ENCODE data around the gene TRPV6. TPM values are rescaled to one million over a fixed set of nuclear protein-coding genes. Genes with fewer than 3 reads are reported as not detected.

TRPV6 gene
- total RNA-seq, 1 experiment from 2014 or later, result 4.0 TPM

- Histone ChIP-seq H3K36me3 (ENCODE audit: control insufficient read depth, insufficient read depth, low read length) (no peaks in the 10 kb centered on the region), H3K9me3 (no peaks in the 10 kb centered on the region), H3K4me3 (ENCODE audit: low read depth, low read length) (no peak overlapping the region), H3K4me1 (peaks cover 16% of the 10 kb centered on the region), H3K27me3 (replicated peaks; ENCODE audit: control insufficient read depth, insufficient read depth, low read length) (no peaks in the 10 kb centered on the region; the same call in 1 of the 2 replicates)
- intact Hi-C loops (cut with micrococcal nuclease; ENCODE audit: unreplicated experiment), result no loop called here
- CTCF ChIA-PET, result no interaction called here
- peaks cover 13% of the 10 kb centered on the region for H3K4me1 Mint-ChIP-seq (ENCODE audit: low read depth, unreplicated experiment)
- no peak overlapping the region for H3K4me3 Mint-ChIP-seq (ENCODE audit: unreplicated experiment)
- no peaks in the 10 kb centered on the region for H3K36me3 Mint-ChIP-seq (ENCODE audit: insufficient read depth, unreplicated experiment)
- H3K9me3 Mint-ChIP-seq (ENCODE audit: unreplicated experiment), result no peaks in the 10 kb centered on the region
- BruUV-seq (replicated peaks), result no TSS peak
- no peak for TF ChIP-seq CTCF (IDR thresholded peaks at IDR 0.05; ENCODE audit: insufficient read depth in 1 of 2, low read depth in 1 of 2, low read length in 1 of 2, severe bottlenecking in 1 of 2, unreplicated experiment in 1 of 2)
- H3K27ac Mint-ChIP-seq (ENCODE audit: unreplicated experiment), result no peak overlapping the region
- POLR2A ChIA-PET, result no interaction called here
- no peak for DNase-seq
- peaks cover 7% of the 10 kb centered on the region for H3K27me3 Mint-ChIP-seq (ENCODE audit: insufficient read depth, unreplicated experiment)
These were observed 46.9 kb downstream of the TRPV6 start for GRCh38 chr7:142838461-142839213.

- POLR2A ChIA-PET, result no interaction called here
These were observed 49.1 kb downstream of the TRPV6 start for GRCh38 chr7:142836426-142836825.

GRCh38 chr7:142835487-142835886, 50.1 kb downstream of the TRPV6 start:
- H3K4me1 Mint-ChIP-seq (ENCODE audit: low read depth, unreplicated experiment), result peaks cover 10% of the 10 kb centered on the region
- BruUV-seq (replicated peaks), result no TSS peak
- H3K4me3 Mint-ChIP-seq (ENCODE audit: unreplicated experiment), result no peak overlapping the region
- POLR2A ChIA-PET, result no interaction called here
- no peaks in the 10 kb centered on the region for H3K36me3 Mint-ChIP-seq (ENCODE audit: insufficient read depth, unreplicated experiment)
- Histone ChIP-seq H3K4me3 (ENCODE audit: low read depth, low read length) (no peak overlapping the region), H3K9me3 (no peaks in the 10 kb centered on the region), H3K36me3 (ENCODE audit: control insufficient read depth, insufficient read depth, low read length) (no peaks in the 10 kb centered on the region), H3K27me3 (replicated peaks; ENCODE audit: control insufficient read depth, insufficient read depth, low read length) (no peaks in the 10 kb centered on the region), H3K4me1 (no peaks in the 10 kb centered on the region)
- no peak for DNase-seq
- H3K9me3 Mint-ChIP-seq (ENCODE audit: unreplicated experiment), result no peaks in the 10 kb centered on the region
- intact Hi-C loops (cut with micrococcal nuclease; ENCODE audit: unreplicated experiment), result no loop called here
- CTCF ChIA-PET, result no interaction called here
- no peak overlapping the region for H3K27ac Mint-ChIP-seq (ENCODE audit: unreplicated experiment)
- H3K27me3 Mint-ChIP-seq (ENCODE audit: insufficient read depth, unreplicated experiment), result peaks cover 15% of the 10 kb centered on the region
- no peak for TF ChIP-seq CTCF (IDR thresholded peaks at IDR 0.05; ENCODE audit: insufficient read depth in 1 of 2, low read depth in 1 of 2, low read length in 1 of 2, severe bottlenecking in 1 of 2, unreplicated experiment in 1 of 2)

More at GRCh38 chr7:142836426-142836825, 49.1 kb downstream of the TRPV6 start:
- Mint-ChIP-seq H3K27ac (ENCODE audit: unreplicated experiment) (no peak overlapping the region), H3K4me3 (ENCODE audit: unreplicated experiment) (no peak overlapping the region), H3K9me3 (ENCODE audit: unreplicated experiment) (no peaks in the 10 kb centered on the region), H3K4me1 (ENCODE audit: low read depth, unreplicated experiment) (peaks cover 14% of the 10 kb centered on the region), H3K27me3 (ENCODE audit: insufficient read depth, unreplicated experiment) (peaks cover 7% of the 10 kb centered on the region), H3K36me3 (ENCODE audit: insufficient read depth, unreplicated experiment) (no peaks in the 10 kb centered on the region)
- H3K4me3 ChIP-seq (ENCODE audit: low read depth, low read length), result no peak overlapping the region
- intact Hi-C loops (cut with micrococcal nuclease; ENCODE audit: unreplicated experiment), result no loop called here
- H3K4me1 ChIP-seq, result no peaks in the 10 kb centered on the region
- CTCF ChIA-PET, result no interaction called here
- H3K9me3 ChIP-seq, result no peaks in the 10 kb centered on the region
- H3K27me3 ChIP-seq (replicated peaks; ENCODE audit: control insufficient read depth, insufficient read depth, low read length), result no peaks in the 10 kb centered on the region; the same call in 1 of the 2 replicates
- no peak for TF ChIP-seq CTCF (IDR thresholded peaks at IDR 0.05; ENCODE audit: insufficient read depth in 1 of 2, low read depth in 1 of 2, low read length in 1 of 2, severe bottlenecking in 1 of 2, unreplicated experiment in 1 of 2)
- no TSS peak for BruUV-seq (replicated peaks)
- H3K36me3 ChIP-seq (ENCODE audit: control insufficient read depth, insufficient read depth, low read length), result no peaks in the 10 kb centered on the region
- DNase-seq, result no peak

All from Caco-2 (cell line).